ENCODE results near the gene ZCCHC7. TPM values are rescaled to one million over a fixed set of nuclear protein-coding genes. Genes with fewer than 3 reads are reported as not detected.

The ZCCHC7 gene
- total and polyA plus RNA-seq, 2 donors (not counting 3 experiments of a cell fraction or from before 2014, with no cell fraction given), result 7.4 to 14.8 TPM

GRCh38 chr9:37281541-37281940 is 161.2 kb downstream of the ZCCHC7 start:
- ChIA-PET CTCF (interaction anchor here (1.0 to 1.3 kb wide), 2 partner anchors 12 to 20 kb away, joined by 3 read pairs; no protein-coding TSS in a partner anchor), POLR2A (no interaction called here)
- dilution Hi-C loops (cut with MboI; ENCODE audit: extremely low pct_ligation_motif_present, low sequenced_read_pairs), result no loop called here
- FAIRE-seq (no peak), DNase-seq (ENCODE audit: low read depth, low spot score) (no peak)
- no peak overlapping the region for H3K27ac ChIP-seq (ENCODE audit: insufficient read depth, low read depth, low read length)
- H3K9me1 ChIP-seq (replicated peaks; ENCODE audit: control insufficient read depth, extremely low read depth, insufficient read depth, low read length), result no peaks in the 10 kb centered on the region
- H3K4me1 ChIP-seq (ENCODE audit: control insufficient read depth, extremely low read depth, insufficient read depth, low read length), result no peaks in the 10 kb centered on the region
- TF ChIP-seq EZH2 (IDR thresholded peaks at IDR 0.05; ENCODE audit: borderline replicate concordance, low read depth, low read length, severe bottlenecking), result no peak
- TF ChIP-seq JUN (IDR thresholded peaks at IDR 0.05; ENCODE audit: borderline replicate concordance, insufficient read depth, insufficient read length, low read depth), result no peak
- TF ChIP-seq FOS (IDR thresholded peaks at IDR 0.05; ENCODE audit: borderline replicate concordance, insufficient read depth, low read length), result no peak
- no peak for TF ChIP-seq POLR2AphosphoS5 (IDR thresholded peaks at IDR 0.05; ENCODE audit: insufficient read depth, low read depth, low read length)
- TF ChIP-seq POLR2A (IDR thresholded peaks at IDR 0.05; ENCODE audit: low read depth, low read length), result no peak
- no peaks in the 10 kb centered on the region for H3K36me3 ChIP-seq (ENCODE audit: control insufficient read depth in 2 of 2, extremely low read depth in 1 of 2, insufficient read depth in 2 of 2, low read length in 2 of 2)
- no peak overlapping the region for H2AFZ ChIP-seq (ENCODE audit: low read depth, low read length)
- BruUV-seq (replicated peaks), result no TSS peak
- no peaks in the 10 kb centered on the region for H3K79me2 ChIP-seq (ENCODE audit: control insufficient read depth, insufficient read depth, low read length)
- H3K27me3 ChIP-seq (ENCODE audit: control insufficient read depth in 2 of 2, insufficient read depth in 2 of 2, low read length in 2 of 2), result no peaks in the 10 kb centered on the region
- H3K9me3 ChIP-seq (replicated peaks; ENCODE audit: control insufficient read depth, insufficient read depth, low read length), result no peaks in the 10 kb centered on the region
- intact Hi-C loops (cut with micrococcal nuclease), result no loop called here
- H3K4me2 ChIP-seq (ENCODE audit: insufficient read depth, low read length), result no peak overlapping the region
- no peak overlapping the region for H3K4me3 ChIP-seq (replicated peaks in 1 of 3; ENCODE audit: insufficient read depth in 1 of 3, low read depth in 1 of 3, low read length in 3 of 3)
- H3K9ac ChIP-seq (replicated peaks; ENCODE audit: extremely low read depth, insufficient read depth, low read length), result no peak overlapping the region
- H4K20me1 ChIP-seq (replicated peaks; ENCODE audit: control insufficient read depth, extremely low read depth, insufficient read depth, low read length), result no peaks in the 10 kb centered on the region

GRCh38 chr9:37283730-37284325 is 163.5 kb downstream of the ZCCHC7 start:
- POLR2A ChIA-PET, result no interaction called here
- Histone ChIP-seq H3K9ac (replicated peaks; ENCODE audit: extremely low read depth, insufficient read depth, low read length) (no peak overlapping the region), H3K27ac (ENCODE audit: insufficient read depth, low read depth, low read length) (no peak overlapping the region), H3K9me1 (replicated peaks; ENCODE audit: control insufficient read depth, extremely low read depth, insufficient read depth, low read length) (no peaks in the 10 kb centered on the region), H3K4me1 (ENCODE audit: control insufficient read depth, extremely low read depth, insufficient read depth, low read length) (no peaks in the 10 kb centered on the region), H3K9me3 (replicated peaks; ENCODE audit: control insufficient read depth, insufficient read depth, low read length) (no peaks in the 10 kb centered on the region), H2AFZ (ENCODE audit: low read depth, low read length) (no peak overlapping the region), H3K4me2 (ENCODE audit: insufficient read depth, low read length) (no peak overlapping the region), H4K20me1 (replicated peaks; ENCODE audit: control insufficient read depth, extremely low read depth, insufficient read depth, low read length) (no peaks in the 10 kb centered on the region), H3K79me2 (ENCODE audit: control insufficient read depth, insufficient read depth, low read length) (no peaks in the 10 kb centered on the region), H3K27me3 (ENCODE audit: control insufficient read depth in 2 of 2, insufficient read depth in 2 of 2, low read length in 2 of 2) (no peaks in the 10 kb centered on the region), H3K4me3 (replicated peaks in 1 of 3; ENCODE audit: insufficient read depth in 1 of 3, low read depth in 1 of 3, low read length in 3 of 3) (no peak overlapping the region), H3K36me3 (ENCODE audit: control insufficient read depth in 2 of 2, extremely low read depth in 1 of 2, insufficient read depth in 2 of 2, low read length in 2 of 2) (no peaks in the 10 kb centered on the region)
- no peak for FAIRE-seq
- DNase-seq (ENCODE audit: low read depth, low spot score), result peak; percentile 41
- intact Hi-C loops (cut with micrococcal nuclease) (no loop called here), dilution Hi-C loops (cut with MboI; ENCODE audit: extremely low pct_ligation_motif_present, low sequenced_read_pairs) (no loop called here)
- TF ChIP-seq MYC (IDR thresholded peaks at IDR 0.05; ENCODE audit: low read depth, low read length) (no peak), CTCF (IDR thresholded peaks at IDR 0.05; ENCODE audit: extremely low read depth in 1 of 2, insufficient read depth in 1 of 2, low read depth in 1 of 2, low read length in 2 of 2) (no peak), POLR2A (IDR thresholded peaks at IDR 0.05; ENCODE audit: low read depth, low read length) (no peak), MAX (IDR thresholded peaks at IDR 0.05; ENCODE audit: insufficient read depth, insufficient read length) (no peak), FOS (IDR thresholded peaks at IDR 0.05; ENCODE audit: borderline replicate concordance, insufficient read depth, low read length) (no peak), POLR2AphosphoS5 (IDR thresholded peaks at IDR 0.05; ENCODE audit: insufficient read depth, low read depth, low read length) (no peak), JUN (IDR thresholded peaks at IDR 0.05; ENCODE audit: borderline replicate concordance, insufficient read depth, insufficient read length, low read depth) (no peak), EZH2 (IDR thresholded peaks at IDR 0.05; ENCODE audit: borderline replicate concordance, low read depth, low read length, severe bottlenecking) (no peak), GATA2 (IDR thresholded peaks at IDR 0.05; ENCODE audit: insufficient read depth, insufficient read length, low read depth, low read length) (no peak)
- no TSS peak for BruUV-seq (replicated peaks)
- CTCF ChIA-PET, result interaction anchor here (1.0 kb wide), 1 partner anchor 39 kb away, joined by 3 read pairs; no protein-coding TSS in a partner anchor
